Inferior parietal cortex (tissue), 1 donor: ENCODE data around the gene ZNF622.
A peak's percentile ranks its signal among the peaks of the same experiment; 100 is the strongest.
"Not testable (repeated sequence)": the region's sequence is repeated elsewhere in the genome, so short reads cannot be mapped to it uniquely, and the experiment has no call there.

ENCODE experiments used
- DNase-seq: peaks from one replicate; pipeline ENCODE4 v3.0.0-alpha.2; 2016; ENCODE audit errors: extremely low spot score

Gene ZNF622

DNA sequence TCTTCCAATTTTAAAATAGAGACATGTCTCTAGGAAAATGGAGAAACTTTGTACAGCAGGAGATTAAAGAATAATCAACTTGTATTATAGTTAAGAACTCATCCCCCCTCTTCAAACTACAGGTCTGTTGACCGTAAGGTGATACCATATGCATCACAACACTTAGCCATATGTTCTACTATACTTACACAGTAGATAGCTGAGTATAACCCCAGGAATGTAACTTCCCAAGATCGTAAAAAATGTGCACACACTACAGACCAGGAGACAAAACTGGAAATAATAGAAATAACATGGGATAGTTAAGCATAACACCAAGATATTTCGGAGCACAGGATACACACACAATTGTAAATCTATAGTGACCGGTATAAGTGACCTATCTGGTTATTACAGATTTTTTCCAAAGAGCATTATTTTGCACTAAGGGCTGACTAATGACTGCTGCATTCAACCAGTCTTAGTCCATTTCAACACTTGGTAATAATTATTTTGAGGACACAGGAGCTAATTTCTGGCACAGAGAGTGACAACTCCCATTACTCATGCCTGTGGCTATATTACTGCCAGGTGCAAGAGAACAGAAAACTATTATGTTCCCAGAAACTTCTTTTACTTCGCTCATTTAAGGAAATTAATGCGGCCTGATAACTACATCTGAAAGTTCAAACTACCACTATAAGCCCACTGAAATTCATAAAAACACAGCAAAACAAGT is 15.4 kb upstream of the ZNF622 start:
- no peak for DNase-seq

GRCh38 chr5:16480144-16480543 is 14.5 kb upstream of the ZNF622 start:
- no peak for DNase-seq

GRCh38 chr5:16477541-16477940 is 11.9 kb upstream of the ZNF622 start:
- DNase-seq = no peak

- not testable (repeated sequence) for DNase-seq
Measured at GRCh38 chr5:16476417-16476816, 10.8 kb upstream of the ZNF622 start.

DNA sequence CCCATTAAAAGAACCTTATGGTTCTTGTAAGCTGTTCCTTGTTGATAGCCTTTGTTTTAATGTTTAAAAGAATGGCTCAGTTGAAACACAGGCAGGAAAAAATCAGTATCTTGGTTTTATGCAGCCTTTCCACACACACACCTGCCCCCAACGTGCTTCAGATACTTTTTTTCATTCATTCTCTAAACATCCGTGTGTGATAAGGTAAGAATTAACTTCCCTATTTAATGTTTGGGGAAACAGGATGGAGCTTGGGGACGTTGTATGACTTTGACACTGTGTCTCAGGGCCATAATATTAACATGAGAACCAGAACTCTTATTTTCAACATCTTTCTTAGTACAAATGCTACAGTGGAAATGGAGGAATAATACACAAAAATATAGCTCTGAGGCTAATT is 5.8 kb upstream of the ZNF622 start:
- no peak for DNase-seq

DNA sequence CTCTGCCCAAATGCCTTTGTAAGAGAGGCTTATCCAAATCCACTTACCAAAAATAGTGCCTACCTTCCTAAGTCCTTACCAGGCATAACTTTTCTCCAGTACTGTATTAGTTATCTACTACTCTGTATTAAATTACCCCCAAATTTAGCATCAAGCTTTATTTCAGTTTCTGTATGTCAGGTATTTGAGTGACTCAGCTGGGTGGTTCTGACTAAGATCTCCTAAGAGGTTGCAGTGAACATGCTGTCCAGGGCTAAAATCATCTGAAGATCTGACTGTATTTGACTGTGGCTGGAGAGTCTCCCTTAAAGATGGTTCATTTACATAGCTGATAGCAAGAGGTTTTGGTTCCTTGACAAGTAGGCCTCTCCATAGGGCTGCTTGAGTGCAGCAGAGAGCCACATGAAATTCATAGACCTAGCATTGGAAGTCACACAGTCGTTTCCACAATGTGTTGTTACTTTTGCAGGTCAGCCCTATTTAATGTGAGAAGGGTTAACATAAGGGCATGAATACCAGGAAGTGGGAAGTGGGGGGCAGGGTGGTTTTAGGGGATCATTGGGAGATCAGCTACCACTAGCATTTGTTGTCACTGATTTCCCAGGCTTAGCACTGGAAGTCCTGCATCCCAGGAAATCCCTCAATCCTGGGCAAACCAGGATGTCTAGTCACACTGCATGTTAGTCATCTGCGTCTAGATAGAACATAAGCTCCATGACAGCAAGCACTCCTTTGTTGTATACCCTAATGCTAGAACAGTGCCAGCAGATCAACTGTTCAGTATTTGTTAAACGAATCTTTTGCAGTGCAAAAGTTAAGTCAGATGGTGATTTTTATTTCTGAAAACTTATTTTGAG is 2.0 kb upstream of the ZNF622 start:
- DNase-seq = no peak

DNA sequence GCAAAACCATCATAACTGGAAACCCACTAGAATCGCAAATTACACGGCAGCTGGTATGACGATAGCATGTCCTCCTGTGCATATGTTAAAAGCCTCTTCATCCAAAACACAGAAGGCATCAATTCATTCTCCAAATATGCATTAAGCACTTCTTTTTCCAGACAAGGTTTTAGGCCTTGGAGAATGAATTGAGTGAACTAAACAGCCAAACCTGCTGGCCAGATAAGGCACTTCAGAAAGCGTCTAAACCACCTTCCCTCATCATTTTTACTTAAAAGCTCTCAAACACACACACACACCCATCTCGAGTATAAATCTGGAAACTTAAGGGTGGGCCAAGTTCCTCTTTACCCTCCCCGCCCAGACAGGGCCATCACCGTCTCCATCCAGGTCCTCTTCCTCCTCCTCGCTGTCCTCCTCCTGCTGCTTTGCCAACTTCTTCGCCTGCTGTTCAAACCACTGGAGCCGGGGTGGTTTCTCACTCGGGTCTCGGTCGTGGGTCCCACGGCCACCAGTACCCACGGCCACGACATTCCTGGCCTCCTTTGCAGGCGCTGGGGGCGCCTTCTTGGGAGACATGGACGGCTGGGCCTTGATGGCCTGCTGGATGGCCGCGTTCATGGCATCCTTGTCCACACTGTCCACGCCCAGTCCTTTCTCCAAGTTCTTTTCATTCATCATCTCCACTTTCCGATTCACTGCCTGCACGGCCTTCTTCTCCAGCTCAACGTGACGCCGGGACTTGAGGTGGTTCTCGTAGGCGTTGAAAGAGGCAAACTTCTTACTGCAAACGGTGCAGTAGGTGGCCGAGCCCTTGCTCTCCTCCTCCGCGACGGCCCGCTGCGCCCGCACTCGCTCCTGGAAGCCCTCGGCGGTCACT is 696 bp downstream of the ZNF622 start:
- DNase-seq = no peak

- DNase-seq = no peak
Measured at GRCh38 chr5:16464231-16464630, 1.4 kb downstream of the ZNF622 start.

DNA sequence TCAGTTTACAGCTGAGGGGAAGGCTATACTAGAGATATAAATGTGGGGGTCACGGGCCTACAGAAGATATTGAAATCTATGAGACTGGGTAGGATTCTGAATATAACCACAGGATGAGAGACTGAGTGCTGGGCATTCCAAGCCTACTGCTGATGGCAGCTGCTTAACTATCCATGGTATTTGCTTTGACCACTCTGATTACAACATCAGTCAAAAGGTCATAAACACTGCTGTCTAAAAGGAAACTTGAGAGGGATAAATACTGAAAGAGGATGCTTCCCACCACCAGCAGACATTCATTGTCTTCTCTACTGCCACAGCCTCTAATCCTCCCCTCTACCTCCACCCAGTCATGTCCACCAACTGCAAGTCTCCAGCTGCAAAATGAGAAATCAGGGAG is 3.8 kb downstream of the ZNF622 start:
- DNase-seq = no peak

DNA sequence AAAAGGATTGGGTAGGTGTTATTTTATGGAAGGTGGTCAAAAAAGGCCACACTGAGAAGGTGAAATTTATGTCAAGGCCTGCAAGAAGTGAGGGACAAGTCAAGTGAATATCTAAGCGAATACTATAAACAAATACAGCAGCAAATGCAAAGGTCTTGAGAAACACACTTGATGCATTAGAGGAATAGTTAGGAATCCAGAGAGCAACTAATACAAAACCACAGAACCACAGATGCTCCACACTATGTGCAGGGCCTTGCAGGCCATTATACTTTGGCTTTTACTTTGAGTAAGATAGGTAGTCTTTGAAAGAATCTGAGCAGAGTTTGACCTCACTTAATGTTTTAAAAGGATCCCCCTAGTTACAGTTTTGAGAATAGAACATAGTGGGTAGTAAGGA is 4.6 kb downstream of the ZNF622 start:
- no peak for DNase-seq

GRCh38 chr5:16459451-16459850 is 6.1 kb downstream of the ZNF622 start:
- DNase-seq = no peak

DNA sequence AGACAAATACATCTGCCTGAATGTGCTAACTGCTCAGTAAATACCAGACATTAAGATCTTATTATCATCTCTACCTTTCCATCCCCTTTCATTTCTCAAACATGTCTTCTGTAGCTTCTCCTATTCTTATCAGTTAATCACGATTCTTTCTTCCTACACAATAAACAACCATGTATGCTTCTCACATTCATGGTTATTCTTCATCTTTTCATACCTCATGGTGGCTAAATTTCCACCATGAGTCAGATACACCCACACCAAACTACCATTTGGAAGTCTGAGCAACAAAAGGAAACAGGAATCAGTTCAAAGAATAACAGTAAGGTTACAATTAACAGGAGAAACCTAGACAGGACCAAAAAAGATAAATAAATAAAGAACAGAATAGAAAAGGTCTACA is 7.7 kb downstream of the ZNF622 start:
- no peak for DNase-seq

DNA sequence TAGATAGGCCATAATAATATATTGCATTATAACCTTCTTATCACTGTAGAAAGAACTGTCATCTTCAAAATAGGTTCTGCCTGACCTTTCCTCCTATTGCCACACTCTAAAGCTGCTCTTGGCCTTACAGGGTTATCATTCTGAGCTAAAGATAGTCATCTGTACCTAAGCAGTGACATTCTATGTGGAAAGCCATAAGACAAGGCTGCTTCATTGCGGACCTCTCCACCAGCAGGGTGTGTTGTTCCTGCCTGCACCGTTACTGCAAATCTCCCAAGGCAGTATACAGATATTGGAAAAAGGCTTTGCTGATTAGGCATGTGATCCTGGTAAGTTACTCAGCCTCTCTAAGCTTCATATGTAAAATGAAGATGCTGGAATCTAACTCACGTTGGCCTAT is 8.1 kb downstream of the ZNF622 start:
- DNase-seq = no peak

GRCh38 chr5:16456103-16456832 is 9.3 kb downstream of the ZNF622 start:
- peak; percentile 95 for DNase-seq

DNA sequence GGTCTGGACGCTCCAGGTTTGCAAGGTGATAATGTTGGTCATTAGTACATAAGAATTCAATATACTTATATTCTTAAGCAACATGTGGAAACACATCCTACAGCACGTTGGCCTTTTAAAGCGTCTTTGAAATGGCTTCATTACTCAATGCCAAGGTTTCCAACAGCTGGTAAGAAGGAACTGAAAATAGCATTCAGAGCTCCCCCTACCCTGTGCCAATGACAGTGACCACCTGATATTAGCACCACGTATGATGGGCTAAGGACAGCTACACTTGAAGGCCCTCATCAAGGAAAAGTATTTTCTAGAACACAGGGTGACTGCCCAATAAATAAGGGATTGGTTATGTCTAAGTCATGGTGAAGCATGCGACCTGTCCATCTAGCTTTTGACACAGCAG is 9.9 kb downstream of the ZNF622 start:
- DNase-seq = no peak

DNA sequence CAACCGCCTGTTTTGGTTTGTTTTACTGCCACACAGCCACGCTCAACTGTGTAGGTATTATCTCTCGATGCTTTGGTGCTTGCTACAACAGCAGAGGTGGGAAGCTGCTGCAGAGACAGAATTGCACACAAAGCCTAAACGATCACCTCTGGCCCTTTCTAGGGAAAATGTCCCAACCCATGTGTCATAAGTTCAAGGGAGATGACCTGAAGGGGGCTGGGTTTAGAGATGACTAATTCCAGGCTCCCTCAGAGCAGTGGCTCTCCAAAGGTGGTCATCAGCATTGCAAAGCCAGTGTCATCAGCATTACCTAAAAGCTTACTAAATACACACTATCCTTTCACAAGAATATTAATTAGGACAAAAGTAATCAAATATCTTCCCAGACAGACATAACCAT is 10.9 kb downstream of the ZNF622 start:
- DNase-seq = no peak

DNA sequence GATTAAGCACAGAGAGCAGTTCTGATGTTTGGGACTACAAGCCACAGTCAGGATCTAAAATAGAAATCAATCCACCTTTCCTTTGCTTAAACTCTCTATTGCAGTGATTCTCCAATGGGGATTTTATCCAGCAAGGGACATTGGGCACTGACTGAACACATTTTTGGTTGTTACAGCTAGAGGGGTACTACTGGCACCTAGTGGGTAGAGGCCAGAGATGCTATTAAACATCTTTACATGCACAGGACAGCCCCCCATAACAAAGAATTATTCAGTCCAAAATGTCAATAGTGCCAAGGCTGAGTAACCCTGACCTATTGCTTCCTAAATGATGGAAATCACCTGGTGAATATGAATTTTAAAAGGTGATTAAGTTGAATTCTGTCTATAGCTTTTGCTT is 12.0 kb downstream of the ZNF622 start:
- no peak for DNase-seq

- DNase-seq = no peak
Measured at GRCh38 chr5:16450163-16450562, 15.4 kb downstream of the ZNF622 start.

DNA sequence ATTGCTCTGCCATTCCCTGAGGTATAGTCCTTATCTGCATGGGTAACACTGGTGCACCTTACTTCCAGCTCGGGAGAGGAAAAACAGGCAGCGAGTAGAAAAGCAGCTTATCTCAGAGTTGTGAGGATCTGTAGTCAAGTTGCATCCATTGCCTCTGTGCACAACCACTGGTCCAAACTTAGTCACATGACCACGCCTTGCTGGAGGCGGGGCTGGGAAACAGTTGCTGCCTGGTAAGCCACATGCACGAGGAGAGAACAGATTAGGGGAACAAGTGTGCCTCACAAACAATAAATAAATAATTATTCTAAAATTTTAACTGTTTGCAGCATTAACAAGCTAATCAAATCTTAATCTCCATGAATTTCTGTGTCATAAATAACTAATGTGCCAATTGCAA is 18.6 kb downstream of the ZNF622 start:
- DNase-seq = no peak

DNA sequence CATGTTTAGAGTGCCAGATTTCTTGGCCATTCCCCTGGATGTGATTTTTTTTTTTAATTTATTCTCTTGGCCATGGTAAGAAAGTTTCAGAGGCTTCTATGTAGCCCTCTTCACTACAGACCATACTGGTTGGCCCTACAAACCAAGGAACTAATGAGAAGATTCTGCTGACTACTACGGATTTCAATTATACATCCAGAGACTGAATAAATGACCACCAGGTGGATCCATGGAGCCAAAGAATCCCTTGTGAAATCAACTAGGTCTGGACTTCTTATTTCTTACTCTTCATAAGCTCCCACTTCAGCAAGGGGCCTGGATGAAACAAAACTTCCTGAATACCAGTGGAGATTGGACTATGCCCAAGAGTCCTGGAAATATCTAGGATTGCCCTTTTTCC is 27.6 kb downstream of the ZNF622 start:
- DNase-seq = no peak

GRCh38 chr5:16436065-16436682 is 29.4 kb downstream of the ZNF622 start:
- not testable (repeated sequence) for DNase-seq
